HepG2 (cell line): ENCODE data around the gene IQCN. TPM values are rescaled to one million over a fixed set of nuclear protein-coding genes. Genes with fewer than 3 reads are reported as not detected.
A peak's percentile ranks its signal among the peaks of the same experiment; 100 is the strongest.

Experiments used
- ATAD3A ChIP-seq: sonication (generic); formaldehyde crosslinking; IDR thresholded peaks from 2 replicates; pipeline ENCODE4 v1.4.0; 2020; ENCODE audit warnings: missing genetic modification reagents
- ATF1 ChIP-seq: IDR thresholded peaks from 2 replicates; pipeline ENCODE4 v1.6.1; 2016; ENCODE audit warnings: mild to moderate bottlenecking, control low read depth
- ATM ChIP-seq: fragments of 450-650 bp; IDR thresholded peaks from 2 replicates; pipeline ENCODE4 v1.7.1; 2017; ENCODE audit warnings: mild to moderate bottlenecking, borderline replicate concordance
- CEBPG ChIP-seq: IDR thresholded peaks from 2 replicates; pipeline ENCODE4 v1.6.1; 2016
- DNMT3B ChIP-seq: conservative IDR thresholded peaks from 2 replicates; pipeline ENCODE4 v1.6.1; 2016; ENCODE audit warnings: missing biosample characterization, control low read depth
- KDM3A ChIP-seq: IDR thresholded peaks from 2 replicates; pipeline ENCODE4 v1.6.1; 2018; ENCODE audit warnings: low read depth, missing compliant biosample characterization
- MAFK ChIP-seq, 2 experiments: IDR thresholded peaks in 1 of 2; conservative IDR thresholded peaks in 1 of 2; 2 replicates each; pipeline ENCODE4 v1.6.1; 2011; ENCODE audit warnings: improper control_type of control experiment in 2 of 2, low read length in 2 of 2
- MED13 ChIP-seq: sonication (generic); formaldehyde crosslinking; IDR thresholded peaks from 2 replicates; pipeline ENCODE4 v1.5.0; 2020; ENCODE audit warnings: missing genetic modification reagents
- NR2C2 ChIP-seq: sonication (generic); formaldehyde crosslinking; IDR thresholded peaks from 2 replicates; pipeline ENCODE4 v1.4.0; 2020; ENCODE audit warnings: missing genetic modification reagents, mild to moderate bottlenecking, moderate library complexity, borderline replicate concordance
- PAWR ChIP-seq: sonication (generic); formaldehyde crosslinking; IDR thresholded peaks from 2 replicates; pipeline ENCODE4 v1.4.0; 2020; ENCODE audit warnings: missing genetic modification reagents, mild to moderate bottlenecking, borderline replicate concordance
- RNF219 ChIP-seq: sonication (generic); formaldehyde crosslinking; IDR thresholded peaks from 2 replicates; pipeline ENCODE4 v1.5.0; 2020; ENCODE audit warnings: mild to moderate bottlenecking, missing genetic modification reagents
- SP2 ChIP-seq: sonication (generic); formaldehyde crosslinking; IDR thresholded peaks from 2 replicates; pipeline ENCODE4 v1.5.1; 2020; ENCODE audit warnings: mild to moderate bottlenecking, missing genetic modification reagents
- TRIM24 ChIP-seq: sonication (generic); formaldehyde crosslinking; IDR thresholded peaks from 2 replicates; pipeline ENCODE4 v1.8.0; 2022; ENCODE audit warnings: mild to moderate bottlenecking, missing genetic modification reagents
- ZNF207 ChIP-seq: fragments of 450-650 bp; IDR thresholded peaks from 2 replicates; pipeline ENCODE4 v1.6.1; 2016; ENCODE audit warnings: antibody characterized with exemption, borderline replicate concordance
- ZNF280B ChIP-seq: sonication (generic); formaldehyde crosslinking; IDR thresholded peaks from 2 replicates; pipeline ENCODE4 v1.5.0; 2020; ENCODE audit warnings: missing genetic modification reagents, mild to moderate bottlenecking, borderline replicate concordance
- ZNF280D ChIP-seq: sonication (generic); formaldehyde crosslinking; IDR thresholded peaks from 2 replicates; pipeline ENCODE4 v1.5.1; 2020; ENCODE audit warnings: mild to moderate bottlenecking, missing genetic modification reagents
- ZNF33A ChIP-seq: sonication (generic); formaldehyde crosslinking; IDR thresholded peaks from 2 replicates; pipeline ENCODE4 v1.5.1; 2020; ENCODE audit warnings: missing genetic modification reagents, mild to moderate bottlenecking, moderate library complexity, borderline replicate concordance
- ZNF737 ChIP-seq: sonication (generic); formaldehyde crosslinking; IDR thresholded peaks from 2 replicates; pipeline ENCODE4 v1.5.0; 2020; ENCODE audit warnings: missing genetic modification reagents, mild to moderate bottlenecking, borderline replicate concordance
- polyA plus RNA-seq, 8 experiments: library from polyadenylated mRNA; depleted of rRNA in 3 of 8; stranded (reverse) in 7 of 8; unstranded in 1 of 8; fragments of >200 nt; fragmentation: Illumina TruSeq in 4 of 8; extraction: Trizol in 4 of 8; gene quantifications; 2 replicates each; pipeline versions ENCODE4 v1.2.1 to v1.2.3, GENCODE V29; 2011 to 2016; ENCODE audit warnings: low read depth in 4 of 8, missing spikeins in 1 of 8, mixed read lengths in 1 of 8; ENCODE audit not compliant: insufficient read depth in 1 of 8
- total RNA-seq, 5 experiments: library from RNA; depleted of rRNA; stranded (reverse); fragments of >200 nt; fragmentation: Illumina TruSeq; extraction: Trizol; gene quantifications; 2 replicates each; pipeline ENCODE4 v1.2.3, GENCODE V29; 2016; ENCODE audit warnings: low read depth in 1 of 5

The IQCN gene
- total and polyA plus RNA-seq, 2 of the 13 experiments (the other 11 are each of a cell fraction or from before 2014, with no cell fraction given): 0.04 to 0.18 TPM

GRCh38 chr19:18304458-18305310, 30.4 kb upstream of the IQCN start (continued):
- TF ChIP-seq ZNF207 (no peak), ZNF737 (no peak), MAFK (conservative IDR thresholded peaks at IDR 0.05 in 1 of 2, IDR thresholded peaks at IDR 0.05 in 1 of 2; ENCODE audit: low read length in 2 of 2) (no peak), KDM3A (CRISPR knock-in tag) (no peak), TRIM24 (no peak), ZNF280B (CRISPR knock-in tag) (no peak), ZNF280D (peak; percentile 94; the same call in 1 of the 2 replicates), ATM (no peak), NR2C2 (CRISPR knock-in tag) (peak; percentile 60; the same call in 1 of the 2 replicates), RNF219 (CRISPR knock-in tag) (no peak; the same call in 1 of the 2 replicates), DNMT3B (CRISPR knock-in tag) (no peak), MED13 (no peak), ZNF33A (CRISPR knock-in tag) (peak; percentile 86; the same call in 1 of the 2 replicates), CEBPG (CRISPR knock-in tag) (0 out of 2 replicates have a peak, but pooled peaks have one; percentile 3), ATAD3A (CRISPR knock-in tag) (no peak), SP2 (peak; percentile 33; the same call in 1 of the 2 replicates), ATF1 (CRISPR knock-in tag) (no peak), PAWR (CRISPR knock-in tag) (no peak)
